ENCODE results near the gene FAM50A. TPM values are rescaled to one million over a fixed set of nuclear protein-coding genes. Genes with fewer than 3 reads are reported as not detected.
A peak's percentile ranks its signal among the peaks of the same experiment; 100 is the strongest.

FAM50A gene
- total RNA-seq, 1 donor from 2014 or later: 68.8 TPM

DNA sequence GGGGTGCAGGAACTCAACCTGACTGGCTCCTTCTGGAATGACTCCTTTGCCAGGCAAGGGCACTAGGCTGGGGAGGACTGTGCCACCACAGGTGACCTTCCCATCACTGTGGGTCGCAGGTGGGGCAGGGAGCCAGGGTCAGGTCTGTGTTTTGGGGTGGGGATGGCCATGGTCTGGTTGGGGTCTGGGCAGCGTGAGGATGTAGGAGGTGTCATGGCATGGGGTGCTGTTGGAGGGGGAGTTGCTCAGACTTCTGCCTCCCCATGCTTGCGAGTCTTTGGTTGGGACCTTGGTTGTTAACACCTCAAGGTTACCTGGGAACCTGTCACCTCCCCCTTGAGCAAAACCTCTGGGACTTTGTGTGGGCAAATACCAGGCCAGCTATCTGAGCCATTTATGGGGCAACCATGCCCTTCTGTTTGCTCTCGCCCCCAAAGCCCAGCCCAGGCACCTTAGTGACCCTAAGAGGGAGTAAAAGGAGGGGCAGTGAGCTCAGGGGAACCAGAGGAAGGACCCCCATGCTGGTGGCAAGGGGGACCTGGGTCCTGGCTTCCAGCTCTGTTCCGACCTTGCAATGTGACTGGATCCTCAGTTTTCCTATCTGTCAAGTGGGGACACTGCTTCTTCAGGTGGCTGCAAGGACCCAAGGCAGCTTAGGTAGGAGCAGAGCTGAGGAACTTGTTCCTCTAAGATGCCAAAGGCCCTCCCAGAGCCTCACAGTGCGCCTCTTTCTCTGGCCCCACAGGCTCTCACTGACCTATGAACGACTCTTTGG lies 9.4 kb upstream of the FAM50A start:
- no peaks in the 10 kb centered on the region for H3K9me3 Mint-ChIP-seq
- TF ChIP-seq, protein P1, sequence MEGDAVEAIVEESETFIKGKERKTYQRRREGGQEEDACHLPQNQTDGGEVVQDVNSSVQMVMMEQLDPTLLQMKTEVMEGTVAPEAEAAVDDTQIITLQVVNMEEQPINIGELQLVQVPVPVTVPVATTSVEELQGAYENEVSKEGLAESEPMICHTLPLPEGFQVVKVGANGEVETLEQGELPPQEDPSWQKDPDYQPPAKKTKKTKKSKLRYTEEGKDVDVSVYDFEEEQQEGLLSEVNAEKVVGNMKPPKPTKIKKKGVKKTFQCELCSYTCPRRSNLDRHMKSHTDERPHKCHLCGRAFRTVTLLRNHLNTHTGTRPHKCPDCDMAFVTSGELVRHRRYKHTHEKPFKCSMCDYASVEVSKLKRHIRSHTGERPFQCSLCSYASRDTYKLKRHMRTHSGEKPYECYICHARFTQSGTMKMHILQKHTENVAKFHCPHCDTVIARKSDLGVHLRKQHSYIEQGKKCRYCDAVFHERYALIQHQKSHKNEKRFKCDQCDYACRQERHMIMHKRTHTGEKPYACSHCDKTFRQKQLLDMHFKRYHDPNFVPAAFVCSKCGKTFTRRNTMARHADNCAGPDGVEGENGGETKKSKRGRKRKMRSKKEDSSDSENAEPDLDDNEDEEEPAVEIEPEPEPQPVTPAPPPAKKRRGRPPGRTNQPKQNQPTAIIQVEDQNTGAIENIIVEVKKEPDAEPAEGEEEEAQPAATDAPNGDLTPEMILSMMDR (conservative IDR thresholded peaks at IDR 0.05): no peak
- H3K27ac Mint-ChIP-seq (ENCODE audit: unreplicated experiment): no peak overlapping the region
- H3K36me3 Mint-ChIP-seq (ENCODE audit: low read depth): peaks cover 13% of the 10 kb centered on the region
- H3K4me1 Mint-ChIP-seq: peaks cover 23% of the 10 kb centered on the region
- peak overlapping the region; percentile 31 for H3K4me3 Mint-ChIP-seq
- H3K27me3 Mint-ChIP-seq (ENCODE audit: low read depth): no peaks in the 10 kb centered on the region
- no peak for DNase-seq (ENCODE audit: low read depth, low spot score)

DNA sequence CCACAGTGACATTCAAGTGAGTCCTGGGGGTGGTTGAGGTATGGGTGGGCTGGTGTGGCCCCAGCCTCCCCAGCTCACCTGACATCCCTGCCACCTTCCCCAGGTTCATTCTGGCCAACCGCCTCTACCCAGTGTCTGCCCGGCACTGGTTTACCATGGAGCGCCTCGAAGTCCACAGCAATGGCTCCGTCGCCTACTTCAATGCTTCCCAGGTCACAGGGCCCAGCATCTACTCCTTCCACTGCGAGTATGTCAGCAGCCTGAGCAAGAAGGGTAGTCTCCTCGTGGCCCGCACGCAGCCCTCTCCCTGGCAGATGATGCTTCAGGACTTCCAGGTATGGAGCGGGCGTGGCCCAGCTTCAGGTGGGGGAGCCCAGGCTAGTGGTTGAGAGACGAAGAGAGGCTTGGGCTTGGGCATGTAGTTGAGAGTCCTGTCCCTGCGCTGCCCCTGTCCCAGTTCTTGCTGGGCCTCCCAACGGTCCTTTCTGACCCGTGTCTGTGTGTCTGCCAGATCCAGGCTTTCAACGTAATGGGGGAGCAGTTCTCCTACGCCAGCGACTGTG lies 8.7 kb upstream of the FAM50A start:
- Mint-ChIP-seq H3K9me3 (no peaks in the 10 kb centered on the region), H3K4me3 (peak overlapping the region; percentile 86), H3K27ac (ENCODE audit: unreplicated experiment) (no peak overlapping the region), H3K4me1 (peaks cover 20% of the 10 kb centered on the region), H3K27me3 (ENCODE audit: low read depth) (no peaks in the 10 kb centered on the region), H3K36me3 (ENCODE audit: low read depth) (peaks cover 13% of the 10 kb centered on the region)
- TF ChIP-seq, protein P1 (conservative IDR thresholded peaks at IDR 0.05): no peak
- DNase-seq (ENCODE audit: low read depth, low spot score): no peak

DNA sequence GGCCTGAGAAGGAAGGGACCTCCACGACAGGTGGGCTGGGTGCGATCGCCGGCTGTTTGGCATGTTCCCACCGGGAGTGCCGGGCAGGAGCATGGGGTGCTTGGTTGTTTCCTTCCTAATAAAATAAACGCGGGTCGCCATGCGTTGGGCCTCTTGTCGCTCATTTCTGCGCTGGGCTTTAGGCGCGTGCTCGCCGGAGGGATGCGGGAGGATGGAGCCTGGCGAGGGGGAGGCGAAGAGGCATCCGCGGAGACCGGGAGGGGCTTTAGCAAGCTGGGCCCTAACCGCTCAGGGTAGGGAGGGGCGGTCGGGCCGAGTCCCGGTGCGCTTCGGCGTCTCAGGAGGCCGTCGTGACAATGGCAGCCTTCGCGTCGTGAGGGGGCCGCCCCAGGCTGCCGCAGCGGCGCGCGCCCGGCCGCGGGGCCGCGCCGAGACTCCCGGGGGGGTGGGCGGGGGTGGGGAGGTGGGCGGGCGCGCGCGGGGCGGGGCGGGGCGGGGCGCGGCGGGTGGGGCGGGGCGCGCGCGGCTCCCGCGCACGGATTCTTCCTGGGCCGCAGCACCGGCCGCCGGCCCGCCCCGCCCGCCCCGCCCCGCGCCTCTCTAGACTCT lies 7.5 kb upstream of the FAM50A start:
- H3K4me3 Mint-ChIP-seq: peak overlapping the region; percentile 86
- no peaks in the 10 kb centered on the region for H3K9me3 Mint-ChIP-seq
- DNase-seq (ENCODE audit: low read depth, low spot score): no peak
- no peaks in the 10 kb centered on the region for H3K27me3 Mint-ChIP-seq (ENCODE audit: low read depth)
- peaks cover 8% of the 10 kb centered on the region for H3K36me3 Mint-ChIP-seq (ENCODE audit: low read depth)
- peaks cover 13% of the 10 kb centered on the region for H3K4me1 Mint-ChIP-seq
- TF ChIP-seq, protein P1 (conservative IDR thresholded peaks at IDR 0.05): no peak
- H3K27ac Mint-ChIP-seq (ENCODE audit: unreplicated experiment): peak overlapping the region; percentile 91

DNA sequence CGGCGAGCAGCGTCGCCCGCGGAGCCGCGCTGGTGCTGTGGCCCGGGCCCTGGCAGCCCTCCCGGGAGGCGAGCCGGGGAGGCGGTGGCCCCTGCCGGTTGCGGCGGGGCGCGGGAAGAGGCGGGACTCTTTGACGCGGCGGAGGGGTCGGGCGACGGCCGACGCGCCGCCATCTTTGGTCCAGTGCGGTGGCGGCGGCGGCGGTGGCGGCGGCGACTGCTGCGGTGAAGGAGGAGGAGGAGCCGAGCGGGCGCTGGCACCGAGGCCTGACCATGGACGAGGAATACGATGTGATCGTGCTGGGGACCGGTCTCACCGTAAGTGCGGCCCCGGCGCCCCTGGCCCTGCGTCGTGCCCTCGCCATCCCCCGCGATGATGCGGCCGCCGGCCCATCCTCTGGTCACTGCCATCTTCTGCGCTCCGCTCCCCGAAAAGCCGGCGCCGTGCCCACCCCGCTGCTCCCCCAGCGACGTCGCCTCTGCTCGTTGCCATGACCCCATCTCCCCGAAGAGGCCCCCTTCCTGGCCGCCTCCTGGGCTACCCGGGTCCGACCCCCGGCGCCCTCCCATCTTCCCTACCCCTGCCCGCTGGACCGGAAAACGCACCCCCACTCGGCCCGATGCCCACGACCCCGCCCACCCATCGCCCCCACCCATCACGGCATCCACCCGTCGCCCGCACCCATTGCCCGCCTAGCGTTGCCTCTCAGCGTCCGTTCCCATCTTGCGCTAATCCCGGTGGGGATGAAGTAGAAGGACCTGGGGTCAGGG lies 6.8 kb upstream of the FAM50A start, which contains the start of gene GDI1:
TSS of gene GDI1 (plus strand) at position 172 of the 770 bp plus-strand sequence. CDS start at position 273, 101 bp downstream.
- Mint-ChIP-seq H3K9me3 (no peaks in the 10 kb centered on the region), H3K36me3 (ENCODE audit: low read depth) (peaks cover 8% of the 10 kb centered on the region), H3K4me1 (peaks cover 13% of the 10 kb centered on the region), H3K27me3 (ENCODE audit: low read depth) (no peaks in the 10 kb centered on the region), H3K27ac (ENCODE audit: unreplicated experiment) (peak within 1 kb of the TSS; percentile 92), H3K4me3 (peak within 1 kb of the TSS; percentile 95)
- TF ChIP-seq, protein P1 (conservative IDR thresholded peaks at IDR 0.05): no peak
- DNase-seq (ENCODE audit: low read depth, low spot score): peak; percentile 45
